Gastroesophageal sphincter (tissue), 3 donors: Measurements from ENCODE around the gene WTIP.

Source experiments
- POLR2A ChIP-seq, 2 donors: fragments of 450-650 bp; IDR thresholded peaks; one replicate each; pipeline ENCODE4 v1.6.1; 2017; ENCODE audit warnings: antibody characterized with exemption in 2 of 2, mild to moderate bottlenecking in 2 of 2, moderate library complexity in 1 of 2
- TF ChIP-seq, protein P1 (sequence below), 4 experiments: fragments of 200-600 bp in 2 of 4; fragments of 450-650 bp in 2 of 4; sonication (generic) in 1 of 4; IDR thresholded peaks; one replicate each; pipeline ENCODE4 v1.5.1; 2017 to 2019; ENCODE audit warnings: antibody characterized with exemption in 4 of 4, mild to moderate bottlenecking in 2 of 4, moderate library complexity in 2 of 4

DNA sequence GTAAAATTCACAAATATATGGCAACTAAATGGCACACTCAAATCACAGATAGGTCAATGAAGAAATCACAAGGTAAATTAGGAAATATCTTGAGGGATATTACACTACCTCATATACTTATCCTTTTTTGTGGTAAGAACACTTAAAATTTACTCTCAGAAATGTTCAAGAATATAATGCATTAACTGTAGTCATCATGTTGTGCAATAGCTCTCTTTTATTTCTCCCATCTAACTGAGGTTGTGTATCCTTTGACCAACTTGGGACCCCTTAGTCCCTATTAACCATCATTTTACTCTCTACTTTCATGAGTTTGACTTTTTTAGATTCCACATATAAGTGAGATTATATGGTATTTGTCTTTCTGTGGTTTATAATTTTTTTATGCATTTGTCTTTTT is 52.6 kb downstream of the WTIP start:
- no peak for TF ChIP-seq POLR2A (IDR thresholded peaks at IDR 0.05)
- TF ChIP-seq, protein P1, sequence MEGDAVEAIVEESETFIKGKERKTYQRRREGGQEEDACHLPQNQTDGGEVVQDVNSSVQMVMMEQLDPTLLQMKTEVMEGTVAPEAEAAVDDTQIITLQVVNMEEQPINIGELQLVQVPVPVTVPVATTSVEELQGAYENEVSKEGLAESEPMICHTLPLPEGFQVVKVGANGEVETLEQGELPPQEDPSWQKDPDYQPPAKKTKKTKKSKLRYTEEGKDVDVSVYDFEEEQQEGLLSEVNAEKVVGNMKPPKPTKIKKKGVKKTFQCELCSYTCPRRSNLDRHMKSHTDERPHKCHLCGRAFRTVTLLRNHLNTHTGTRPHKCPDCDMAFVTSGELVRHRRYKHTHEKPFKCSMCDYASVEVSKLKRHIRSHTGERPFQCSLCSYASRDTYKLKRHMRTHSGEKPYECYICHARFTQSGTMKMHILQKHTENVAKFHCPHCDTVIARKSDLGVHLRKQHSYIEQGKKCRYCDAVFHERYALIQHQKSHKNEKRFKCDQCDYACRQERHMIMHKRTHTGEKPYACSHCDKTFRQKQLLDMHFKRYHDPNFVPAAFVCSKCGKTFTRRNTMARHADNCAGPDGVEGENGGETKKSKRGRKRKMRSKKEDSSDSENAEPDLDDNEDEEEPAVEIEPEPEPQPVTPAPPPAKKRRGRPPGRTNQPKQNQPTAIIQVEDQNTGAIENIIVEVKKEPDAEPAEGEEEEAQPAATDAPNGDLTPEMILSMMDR (IDR thresholded peaks at IDR 0.05), result no peak
